Fibroblast of the aortic adventitia (primary cell): ENCODE data around the gene KIF26B. TPM values are rescaled to one million over a fixed set of nuclear protein-coding genes. Genes with fewer than 3 reads are reported as not detected.

Experiments used
- DNase-seq: peaks from one replicate; pipeline ENCODE4 v3.0.0-alpha.2; 2010; ENCODE audit warnings: low read depth
- H3K4me3 ChIP-seq: 2 replicates; pipeline ENCODE4 v1.5.1; 2011; ENCODE audit warnings: low read depth, mild to moderate bottlenecking, control low read depth, low read length, moderate library complexity
- CTCF ChIP-seq: IDR thresholded peaks from 2 replicates; pipeline ENCODE4 v1.5.1; 2011; ENCODE audit warnings: mild to moderate bottlenecking, low read length, control low read depth, inconsistent platforms; ENCODE audit not compliant: insufficient read depth
- total RNA-seq: library from RNA; depleted of rRNA; stranded (reverse); fragments of >200 nt; gene quantifications from 2 replicates; pipeline ENCODE4 v1.2.3, GENCODE V29; 2012; ENCODE audit warnings: low replicate concordance

The KIF26B gene
- total RNA-seq, 1 donor, result 4.6 TPM

GRCh38 chr1:245516284-245516759 lies 361.5 kb downstream of the KIF26B start:
- no peak for TF ChIP-seq CTCF
- H3K4me3 ChIP-seq, result no peak overlapping the region
- no peak for DNase-seq

- no peak overlapping the region for H3K4me3 ChIP-seq
- no peak for TF ChIP-seq CTCF
- no peak for DNase-seq
These were observed 365.8 kb downstream of the KIF26B start for GRCh38 chr1:245520611-245521010.

- no peak for TF ChIP-seq CTCF
- DNase-seq, result no peak
These were observed 371.4 kb downstream of the KIF26B start for GRCh38 chr1:245526141-245526540.

GRCh38 chr1:245528258-245528635 lies 373.5 kb downstream of the KIF26B start:
- H3K4me3 ChIP-seq, result no peak overlapping the region
- TF ChIP-seq CTCF, result no peak
- DNase-seq, result no peak

More at GRCh38 chr1:245526141-245526540, 371.4 kb downstream of the KIF26B start:
- H3K4me3 ChIP-seq, result no peak overlapping the region

- no peak for DNase-seq
- H3K4me3 ChIP-seq, result no peak overlapping the region
- TF ChIP-seq CTCF, result no peak
These were observed 376.2 kb downstream of the KIF26B start for GRCh38 chr1:245530937-245531336.

- no peak for TF ChIP-seq CTCF
- peak; percentile 75 for DNase-seq
- no peak overlapping the region for H3K4me3 ChIP-seq
These were observed 383.2 kb downstream of the KIF26B start for GRCh38 chr1:245537992-245538391.

GRCh38 chr1:245538671-245539070 lies 383.9 kb downstream of the KIF26B start:
- no peak overlapping the region for H3K4me3 ChIP-seq
- TF ChIP-seq CTCF, result no peak
- peak; percentile 7 for DNase-seq
